IMR-90 (cell line): ENCODE data around the gene LBHD2. TPM values are rescaled to one million over a fixed set of nuclear protein-coding genes. Genes with fewer than 3 reads are reported as not detected.
A peak's percentile ranks its signal among the peaks of the same experiment; 100 is the strongest.

Experiments used
- ATAC-seq: fragments of 200-7000 bp; cut with Tn5 transposase; 2 replicates; pipeline ENCODE4 v1.9.1; 2020; ENCODE audit warnings: low read depth, mild to moderate bottlenecking, moderate library complexity
- BruUV-seq: library from RNA; stranded (reverse); fragments of 400-500 nt; replicated peaks from 2 replicates; lab custom pipeline; 2021; lab: Mats Ljungman, UMichigan
- CTCF ChIA-PET: fragments of 300-600 bp; formaldehyde crosslinking; extraction: SDS; loops from one replicate; lab custom pipeline; 2021; ENCODE audit warnings: antibody characterized with exemption; lab: Yijun Ruan, JAX
- POLR2A ChIA-PET: fragments of 300-600 bp; sonication (Branson Sonifier 250); formaldehyde crosslinking; loops from one replicate; lab custom pipeline; 2022; ENCODE audit warnings: antibody characterized with exemption; ENCODE audit not compliant: unreplicated experiment; lab: Charles Lee
- DNase-seq: peaks from one replicate; pipeline ENCODE4 v3.0.0; 2013
- H2AFZ ChIP-seq: replicated peaks from 2 replicates; pipeline ENCODE3; 2013; ENCODE audit warnings: low read length, mild to moderate bottlenecking; ENCODE audit not compliant: poor library complexity
- H2AK5ac ChIP-seq: 2 replicates; pipeline ENCODE4 v1.6.1; 2013; ENCODE audit warnings: low read depth, low read length, inconsistent platforms
- H2AK9ac ChIP-seq: replicated peaks from 2 replicates; pipeline ENCODE3; 2013; ENCODE audit warnings: mild to moderate bottlenecking, low read depth, low read length, moderate library complexity; ENCODE audit not compliant: poor library complexity
- H2BK120ac ChIP-seq: 2 replicates; pipeline ENCODE4 v1.6.1; 2013; ENCODE audit warnings: low read depth, low read length, inconsistent platforms
- H2BK15ac ChIP-seq: 3 replicates; pipeline ENCODE4 v1.6.1; 2013; ENCODE audit warnings: low read depth, low read length, inconsistent platforms
- H2BK20ac ChIP-seq: 2 replicates; pipeline ENCODE4 v1.6.1; 2013; ENCODE audit warnings: low read depth, mild to moderate bottlenecking, inconsistent platforms, low read length, moderate library complexity
- H2BK5ac ChIP-seq: 2 replicates; pipeline ENCODE4 v1.6.1; 2013; ENCODE audit warnings: mild to moderate bottlenecking, low read depth, low read length, inconsistent platforms; ENCODE audit not compliant: poor library complexity, severe bottlenecking
- H3K14ac ChIP-seq: replicated peaks from 2 replicates; pipeline ENCODE4 v1.6.1; 2013; ENCODE audit warnings: low read depth, low read length, inconsistent platforms
- H3K18ac ChIP-seq: 2 replicates; pipeline ENCODE4 v1.6.1; 2013; ENCODE audit warnings: low read depth, low read length, control low read depth
- H3K23ac ChIP-seq: 2 replicates; pipeline ENCODE4 v1.6.1; 2013; ENCODE audit warnings: low read depth, low read length, inconsistent platforms
- H3K27ac ChIP-seq: 2 replicates; pipeline ENCODE4 v1.5.1; 2013; ENCODE audit warnings: mild to moderate bottlenecking, control low read depth, low read length; ENCODE audit not compliant: insufficient read depth
- H3K27me3 ChIP-seq: 2 replicates; pipeline ENCODE4 v1.6.1; 2013; ENCODE audit warnings: low read length; ENCODE audit not compliant: control insufficient read depth, insufficient read depth
- H3K36me3 ChIP-seq: 2 replicates; pipeline ENCODE4 v1.6.1; 2013; ENCODE audit warnings: low read length, mixed read lengths; ENCODE audit not compliant: control insufficient read depth, insufficient read depth
- H3K4ac ChIP-seq: 2 replicates; pipeline ENCODE4 v1.6.1; 2013; ENCODE audit warnings: low read depth, low read length, inconsistent platforms
- H3K4me1 ChIP-seq: 2 replicates; pipeline ENCODE4 v1.6.1; 2013; ENCODE audit warnings: low read length, mixed read lengths; ENCODE audit not compliant: control insufficient read depth, insufficient read depth
- H3K4me2 ChIP-seq: 2 replicates; pipeline ENCODE4 v1.6.1; 2013; ENCODE audit warnings: low read depth, mild to moderate bottlenecking, control low read depth, low read length, moderate library complexity
- H3K4me3 ChIP-seq: 2 replicates; pipeline ENCODE4 v1.5.1; 2013; ENCODE audit warnings: low read depth, mild to moderate bottlenecking, control low read depth, low read length, moderate library complexity; ENCODE audit not compliant: insufficient read depth
- H3K56ac ChIP-seq: 2 replicates; pipeline ENCODE4 v1.6.1; 2013; ENCODE audit warnings: low read length, inconsistent platforms; ENCODE audit not compliant: insufficient read depth; ENCODE audit errors: extremely low read depth
- H3K79me1 ChIP-seq, 2 experiments: 2 replicates each; pipeline ENCODE4 v1.6.1; 2013; ENCODE audit warnings: low read length in 2 of 2, inconsistent platforms in 1 of 2, low read depth in 1 of 2
- H3K9ac ChIP-seq: 2 replicates; pipeline ENCODE4 v1.6.1; 2013; ENCODE audit warnings: low read depth, low read length, control low read depth
- H3K9me1 ChIP-seq: 2 replicates; pipeline ENCODE4 v1.6.1; 2013; ENCODE audit warnings: low read length, inconsistent platforms; ENCODE audit not compliant: insufficient read depth
- H3K9me3 ChIP-seq: 2 replicates; pipeline ENCODE4 v1.6.1; 2013; ENCODE audit warnings: low read length; ENCODE audit not compliant: control insufficient read depth, insufficient read depth
- H4K20me1 ChIP-seq: 2 replicates; pipeline ENCODE4 v1.6.1; 2013; ENCODE audit warnings: low read length, inconsistent platforms; ENCODE audit not compliant: insufficient read depth
- H4K5ac ChIP-seq: 2 replicates; pipeline ENCODE4 v1.6.1; 2013; ENCODE audit warnings: mild to moderate bottlenecking, low read depth, low read length, control low read depth
- H4K8ac ChIP-seq, 2 experiments: 2 replicates each; pipeline ENCODE4 v1.6.1; 2013; ENCODE audit warnings: low read depth in 2 of 2, low read length in 2 of 2, control low read depth in 1 of 2, inconsistent platforms in 1 of 2
- H4K91ac ChIP-seq: 2 replicates; pipeline ENCODE4 v1.6.1; 2013; ENCODE audit warnings: low read depth, low read length, inconsistent platforms; ENCODE audit not compliant: insufficient read depth
- BHLHE40 ChIP-seq: fragments of 150-350 bp; IDR thresholded peaks from 2 replicates; pipeline ENCODE4 v1.6.1; 2016; ENCODE audit warnings: mild to moderate bottlenecking, low read depth, low read length
- CHD1 ChIP-seq: IDR thresholded peaks from 2 replicates; pipeline ENCODE4 v1.6.1; 2012; ENCODE audit warnings: low read depth, low read length, improper control_type of control experiment
- CTCF ChIP-seq: conservative IDR thresholded peaks from 2 replicates; pipeline ENCODE4 v1.5.1; 2012; ENCODE audit warnings: mild to moderate bottlenecking, low read depth, low read length, improper control_type of control experiment
- FOS ChIP-seq: fragments of 150-350 bp; IDR thresholded peaks from 2 replicates; pipeline ENCODE4 v1.6.1; 2016; ENCODE audit warnings: low read depth, low read length
- MAFK ChIP-seq: IDR thresholded peaks from 2 replicates; pipeline ENCODE4 v1.6.1; 2012; ENCODE audit warnings: low read depth, low read length, improper control_type of control experiment
- MXI1 ChIP-seq: IDR thresholded peaks from 2 replicates; pipeline ENCODE4 v1.6.1; 2012; ENCODE audit warnings: low read depth, mild to moderate bottlenecking, low read length, moderate library complexity, borderline replicate concordance
- NFE2L2 ChIP-seq: fragments of 150-350 bp; IDR thresholded peaks from 2 replicates; pipeline ENCODE4 v1.6.1; 2016; ENCODE audit warnings: low read depth, mild to moderate bottlenecking, low read length
- POLR2A ChIP-seq: IDR thresholded peaks from 2 replicates; pipeline ENCODE4 v1.6.1; 2012; ENCODE audit warnings: mild to moderate bottlenecking, low read depth, low read length
- RAD21 ChIP-seq: IDR thresholded peaks from 2 replicates; pipeline ENCODE4 v1.6.1; 2012; ENCODE audit warnings: low read length, improper control_type of control experiment
- RCOR1 ChIP-seq: IDR thresholded peaks from 2 replicates; pipeline ENCODE4 v1.6.1; 2012; ENCODE audit warnings: mild to moderate bottlenecking, low read length, improper control_type of control experiment; ENCODE audit not compliant: insufficient replicate concordance
- RFX5 ChIP-seq: IDR thresholded peaks from 2 replicates; pipeline ENCODE4 v1.8.0; 2012; ENCODE audit warnings: low read depth, mild to moderate bottlenecking, low read length, moderate library complexity
- SMC3 ChIP-seq: fragments of 150-350 bp; IDR thresholded peaks from 2 replicates; pipeline ENCODE4 v1.6.1; 2016; ENCODE audit warnings: low read depth, mild to moderate bottlenecking, antibody characterized with exemption, low read length, moderate library complexity
- USF2 ChIP-seq: fragments of 150-350 bp; IDR thresholded peaks from 2 replicates; pipeline ENCODE4 v1.6.1; 2017; ENCODE audit warnings: mild to moderate bottlenecking, antibody characterized with exemption, low read length, low read depth
- WGBS, 2 experiments: methylation state at CpG; one replicate each; pipeline versions ENCODE4 v1.1.5 to v1.1.7; 2013; ENCODE audit warnings: missing lambda C conversion rate in 2 of 2; ENCODE audit not compliant: insufficient read length in 1 of 2; ENCODE audit errors: extremely low coverage in 2 of 2; 5-methylcytosine and 5-hydroxymethylcytosine counted together
- dilution Hi-C: fragments of 300-500 bp; cut with HindIII; formaldehyde crosslinking; loops from one replicate; pipeline ENCODE4 v1.14.3; 2018; ENCODE audit warnings: low sequenced_read_pairs; ENCODE audit not compliant: unreplicated experiment
- in situ Hi-C: fragments of 300-500 bp; cut with MboI; formaldehyde crosslinking; loops from 3 replicates; pipeline ENCODE4 v1.14.3; 2019; ENCODE audit warnings: low sequenced_read_pairs, inconsistent platforms, mixed read lengths
- intact Hi-C: fragments of 100-400 bp; cut with micrococcal nuclease; formaldehyde crosslinking; loops from 2 replicates; pipeline ENCODE4 v1.10.0; 2022
- polyA plus RNA-seq, 3 experiments: library from polyadenylated mRNA; depleted of rRNA; stranded (reverse); fragments of >200 nt; gene quantifications; 2 replicates each; pipeline ENCODE4 v1.2.3, GENCODE V29; 2012; ENCODE audit warnings: low replicate concordance in 1 of 3
- total RNA-seq: library from RNA; depleted of rRNA; stranded (reverse); fragments of >200 nt; gene quantifications from 2 replicates; pipeline ENCODE4 v1.2.3, GENCODE V29; 2012
- TF ChIP-seq, protein P1 (sequence below): fragments of 150-350 bp; IDR thresholded peaks from 2 replicates; pipeline ENCODE4 v1.6.1; 2016; ENCODE audit warnings: low read depth, mild to moderate bottlenecking, low read length, moderate library complexity, borderline replicate concordance

The LBHD2 gene
- total and polyA plus RNA-seq, 2 of the 4 experiments (the other 2 are of a cell fraction): not detected

DNA sequence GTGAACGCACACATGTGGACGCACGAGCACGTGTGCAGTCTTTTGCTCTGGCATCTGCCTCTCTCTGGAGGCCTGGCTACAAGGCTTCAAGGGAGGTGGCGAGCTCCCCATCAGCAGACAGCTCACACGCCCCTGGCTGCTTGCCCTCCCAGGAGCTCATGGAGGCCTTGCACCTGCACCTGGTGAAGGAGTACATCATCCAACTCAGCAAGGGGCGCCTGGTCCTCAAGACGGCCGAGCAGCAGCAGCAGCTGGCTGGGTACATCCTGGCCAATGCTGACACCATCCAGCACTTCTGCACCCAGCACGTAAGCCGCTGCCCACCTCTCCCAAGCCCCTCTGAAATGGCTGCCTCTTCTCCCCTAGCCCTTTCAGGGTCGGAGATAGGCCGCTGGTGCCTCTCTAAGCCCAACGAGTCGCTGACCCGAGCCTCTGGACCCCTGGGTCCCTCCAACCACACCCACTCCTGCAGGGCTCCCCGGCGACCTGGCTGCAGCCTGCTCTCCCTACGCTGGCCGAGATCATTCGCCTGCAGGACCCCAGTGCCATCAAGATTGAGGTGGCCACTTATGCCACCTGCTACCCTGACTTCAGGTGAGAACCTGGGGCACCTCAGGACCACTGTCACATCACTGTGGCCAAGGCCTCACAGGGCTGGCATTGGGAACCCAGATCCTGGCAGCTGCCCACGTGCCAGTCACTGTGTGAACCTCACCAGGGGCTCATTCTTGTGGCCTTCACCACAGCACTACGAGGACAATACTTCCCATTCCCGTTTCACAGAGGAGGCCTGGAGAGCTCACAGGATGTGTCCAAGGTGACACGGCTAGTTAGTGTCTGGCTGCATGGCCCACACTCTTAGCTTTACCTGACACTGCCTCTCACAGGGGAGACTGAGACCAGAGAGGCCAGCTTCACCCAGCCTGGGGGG lies 49.5 kb downstream of the LBHD2 start:
- H3K9me3 ChIP-seq: no peaks in the 10 kb centered on the region
- dilution Hi-C loops (no loop called here), intact Hi-C loops (no loop called here), in situ Hi-C loops (no loop called here)
- H4K91ac ChIP-seq: no peak overlapping the region
- POLR2A ChIA-PET: no interaction called here
- no peak overlapping the region for H3K23ac ChIP-seq
- H3K4me3 ChIP-seq: no peak overlapping the region
- no peak overlapping the region for H3K9ac ChIP-seq
- H4K20me1 ChIP-seq: peaks cover 3% of the 10 kb centered on the region; the same call in 1 of the 2 replicates
- peaks cover 18% of the 10 kb centered on the region for H3K4me1 ChIP-seq
- DNase-seq (no peak), ATAC-seq (no peak)
- no peak overlapping the region for H3K18ac ChIP-seq
- no TSS peak for BruUV-seq
- no peak overlapping the region for H4K8ac ChIP-seq
- H2AK5ac ChIP-seq: peak overlapping the region; percentile 26; the same call in 1 of the 2 replicates
- no peak overlapping the region for H4K5ac ChIP-seq
- no peak overlapping the region for H3K14ac ChIP-seq
- H2BK15ac ChIP-seq: peak overlapping the region; percentile 47; the same call in 1 of the 3 replicates
- H3K36me3 ChIP-seq: no peaks in the 10 kb centered on the region
- CTCF ChIA-PET: interaction anchor here (1.4 kb wide), 1 partner anchor 29 kb away, joined by 7 read pairs; no protein-coding TSS in a partner anchor
- peaks cover 13% of the 10 kb centered on the region for H3K9me1 ChIP-seq
- H3K4me2 ChIP-seq: no peak overlapping the region
- H3K27me3 ChIP-seq: no peaks in the 10 kb centered on the region
- no peak overlapping the region for H3K27ac ChIP-seq
- no peak overlapping the region for H2BK120ac ChIP-seq
- H3K79me1 ChIP-seq: no peaks in the 10 kb centered on the region; a peak in 1 of 4 replicates
- no peak overlapping the region for H2BK20ac ChIP-seq
- H2AK9ac ChIP-seq: peak overlapping the region; percentile 74
- no peak overlapping the region for H3K56ac ChIP-seq
- H2AFZ ChIP-seq: no peak overlapping the region
- WGBS, 2 experiments: 95% methylated on average over 14 of the region's 25 CpGs; no CpG with 5 or more reads in 1 of the 2 experiments
- no peak overlapping the region for H2BK5ac ChIP-seq
- no peak overlapping the region for H3K4ac ChIP-seq
- TF ChIP-seq, protein P1, sequence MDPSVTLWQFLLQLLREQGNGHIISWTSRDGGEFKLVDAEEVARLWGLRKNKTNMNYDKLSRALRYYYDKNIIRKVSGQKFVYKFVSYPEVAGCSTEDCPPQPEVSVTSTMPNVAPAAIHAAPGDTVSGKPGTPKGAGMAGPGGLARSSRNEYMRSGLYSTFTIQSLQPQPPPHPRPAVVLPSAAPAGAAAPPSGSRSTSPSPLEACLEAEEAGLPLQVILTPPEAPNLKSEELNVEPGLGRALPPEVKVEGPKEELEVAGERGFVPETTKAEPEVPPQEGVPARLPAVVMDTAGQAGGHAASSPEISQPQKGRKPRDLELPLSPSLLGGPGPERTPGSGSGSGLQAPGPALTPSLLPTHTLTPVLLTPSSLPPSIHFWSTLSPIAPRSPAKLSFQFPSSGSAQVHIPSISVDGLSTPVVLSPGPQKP: no peak
- no peak for TF ChIP-seq RAD21
- TF ChIP-seq POLR2A: no peak
- TF ChIP-seq CHD1: no peak
- no peak for TF ChIP-seq MAFK
- no peak for TF ChIP-seq NFE2L2
- no peak for TF ChIP-seq MXI1
- TF ChIP-seq SMC3: no peak
- TF ChIP-seq RFX5: no peak
- no peak for TF ChIP-seq CTCF
- no peak for TF ChIP-seq BHLHE40
- no peak for TF ChIP-seq FOS
- no peak for TF ChIP-seq RCOR1
- TF ChIP-seq USF2: no peak
